GM19455 (cell line): ENCODE data around the gene CAST.

ENCODE experiments used
- ATAC-seq: cut with Tn5 transposase; IDR thresholded peaks from one replicate; pipeline ENCODE4 v1.9.1; 2021; ENCODE audit not compliant: unreplicated experiment

Gene CAST

DNA sequence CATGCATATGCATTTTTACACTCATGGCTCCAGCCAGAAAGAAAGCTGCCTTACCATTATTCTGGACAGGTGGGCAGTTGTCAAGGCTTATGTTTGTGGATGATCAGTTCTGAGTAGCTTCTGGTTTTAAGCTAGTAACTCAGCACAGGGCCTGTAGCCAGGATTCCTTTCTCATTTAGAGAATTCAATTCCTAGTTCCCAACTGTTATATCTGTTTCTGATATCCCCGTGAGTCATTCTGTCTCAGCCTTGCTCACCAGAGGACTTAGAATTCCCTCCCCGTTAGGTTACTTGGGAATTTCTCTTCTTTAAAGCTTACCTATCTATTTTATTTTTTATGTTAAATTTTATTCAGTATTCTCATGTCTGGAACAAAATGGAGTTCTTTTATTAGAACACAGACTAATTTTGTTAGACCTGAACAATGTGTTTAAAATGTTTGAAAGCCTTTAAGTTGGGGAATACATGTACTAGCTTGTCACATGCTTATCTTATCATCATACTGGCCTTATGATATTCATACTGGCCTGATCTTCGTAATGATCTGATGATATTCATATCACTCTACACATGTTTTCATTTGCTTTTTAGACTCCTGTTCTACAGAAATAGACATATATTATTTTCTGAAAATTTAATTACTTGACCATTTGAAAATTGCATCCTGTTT, 47.1 kb downstream of the CAST start:
- ATAC-seq = no peak

DNA sequence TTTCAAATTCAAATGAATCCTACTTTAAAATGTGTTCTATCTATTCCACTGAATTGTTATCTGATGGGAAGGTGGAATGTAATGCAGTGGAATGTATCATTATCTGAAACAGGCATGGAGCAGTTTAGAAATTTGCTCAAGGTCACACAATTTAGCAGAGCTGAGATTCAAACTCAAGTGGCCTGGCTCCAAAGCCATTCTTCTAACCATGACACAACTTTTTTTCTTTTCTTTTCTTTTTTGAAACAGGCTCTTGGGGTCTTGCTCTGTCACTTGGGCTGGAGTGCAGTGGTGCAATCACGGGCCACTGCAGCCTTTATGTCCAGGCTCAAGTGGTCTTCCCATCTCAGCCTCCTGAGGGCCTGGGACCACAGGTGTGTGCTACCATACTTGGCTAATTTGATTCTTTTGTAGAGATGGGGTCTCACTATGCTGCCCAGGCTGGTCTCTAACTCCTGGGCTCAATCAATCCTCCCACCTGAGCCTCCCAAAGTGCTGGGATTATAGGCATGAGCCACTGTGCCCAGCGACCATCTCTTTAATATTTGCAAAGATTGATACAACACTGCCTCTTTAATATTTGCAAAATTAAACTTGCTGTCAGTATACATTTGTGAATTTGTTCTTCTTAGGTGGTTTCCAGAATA, 50.0 kb downstream of the CAST start:
- no peak for ATAC-seq

DNA sequence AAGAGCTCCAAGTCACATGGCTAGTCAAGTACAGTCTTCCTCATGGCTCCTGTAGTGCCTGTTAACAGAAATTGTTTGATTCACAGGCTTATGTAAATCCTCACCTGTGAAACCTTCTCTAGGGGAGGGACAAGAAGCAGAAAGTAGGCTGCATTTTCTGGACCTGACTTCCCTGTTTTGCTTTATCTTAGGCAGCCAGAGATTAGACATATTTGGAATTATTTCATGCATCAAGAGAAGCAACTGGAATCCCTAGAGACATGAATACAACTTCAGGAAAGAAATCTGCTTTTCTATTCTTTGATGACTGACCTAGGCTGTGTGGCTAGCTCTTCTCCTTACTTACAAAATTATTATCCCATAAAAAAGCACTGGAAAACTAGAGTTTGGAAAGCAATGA, 52.3 kb downstream of the CAST start:
- no peak for ATAC-seq

DNA sequence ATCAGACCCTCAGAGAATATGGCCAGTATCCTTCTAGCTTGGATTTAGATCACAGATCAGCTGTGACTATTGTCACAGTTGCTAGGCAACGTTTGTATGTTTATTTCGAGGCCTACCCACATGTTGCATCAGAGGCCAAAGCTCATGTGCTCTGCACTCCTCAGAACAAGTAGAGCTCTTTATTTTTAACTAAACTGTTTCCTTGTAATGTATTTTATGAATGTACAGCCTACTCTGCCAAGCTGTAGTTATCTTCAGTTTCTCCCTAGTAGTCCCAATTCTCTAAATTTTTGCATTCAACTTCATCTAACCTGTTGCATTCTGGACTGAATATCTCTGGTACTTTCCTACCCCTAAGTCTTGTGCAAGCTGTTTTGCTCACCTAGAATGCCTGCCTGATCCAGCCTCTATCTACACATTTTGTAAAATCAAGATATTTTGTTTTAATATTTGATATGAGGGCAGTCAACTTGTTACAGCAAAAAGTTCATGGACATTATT, 52.8 kb downstream of the CAST start:
- no peak for ATAC-seq

DNA sequence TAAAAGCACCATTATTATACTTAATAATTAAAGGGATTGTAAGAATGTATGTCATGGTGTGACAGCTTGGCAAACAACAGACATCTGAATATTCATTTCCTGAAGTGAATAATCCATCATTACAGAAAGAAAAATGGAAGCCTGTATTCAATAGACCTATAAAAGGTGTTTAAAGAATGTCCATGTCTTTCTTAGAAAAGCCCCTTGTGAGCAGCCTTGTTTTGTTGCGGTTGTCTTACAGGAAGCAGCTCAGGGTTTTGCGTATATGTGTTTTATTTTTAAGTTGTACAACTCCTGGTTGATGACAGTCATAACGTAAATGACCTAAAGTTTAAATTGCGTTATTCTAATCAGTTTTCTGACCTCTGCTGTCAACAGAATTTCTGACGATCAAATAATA, 53.8 kb downstream of the CAST start:
- no peak for ATAC-seq

DNA sequence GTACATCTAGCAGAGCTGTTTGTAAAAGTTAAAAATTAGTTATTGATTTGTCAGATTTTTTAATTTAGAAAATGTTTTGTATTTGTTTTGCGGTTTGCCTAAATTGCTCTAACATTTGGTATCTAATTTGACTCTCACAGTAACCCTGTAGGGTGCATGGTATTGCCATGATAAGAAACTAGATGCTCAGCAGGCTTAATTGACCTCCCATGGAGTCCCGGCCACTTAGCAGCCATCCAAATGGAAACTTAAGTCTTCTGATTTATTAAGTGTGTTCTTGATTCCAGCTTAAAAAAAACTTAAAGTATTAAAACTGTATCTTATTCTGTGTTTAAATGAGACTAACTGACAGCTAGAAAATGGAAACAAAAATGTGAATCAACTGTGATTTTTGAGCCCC, 54.5 kb downstream of the CAST start:
- no peak for ATAC-seq

DNA sequence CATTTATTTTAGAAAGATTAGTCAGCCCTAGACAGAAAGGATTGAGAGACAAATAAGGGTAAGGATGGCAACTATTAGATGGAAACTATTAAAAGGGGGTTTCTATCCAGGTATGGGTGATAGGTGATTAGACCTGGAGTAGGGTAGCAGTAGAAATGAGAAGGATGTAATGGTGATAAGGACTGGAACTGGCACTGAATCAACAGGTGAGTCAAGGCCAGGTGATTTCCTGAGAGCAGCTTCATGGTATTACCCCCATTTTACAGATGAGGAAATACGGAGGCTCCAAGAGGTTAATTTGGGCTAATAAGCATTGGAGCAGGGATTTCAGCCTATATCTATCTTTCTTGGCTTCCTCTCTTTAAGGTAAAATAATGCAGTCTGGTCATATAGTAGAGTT, 55.7 kb downstream of the CAST start:
- no peak for ATAC-seq

DNA sequence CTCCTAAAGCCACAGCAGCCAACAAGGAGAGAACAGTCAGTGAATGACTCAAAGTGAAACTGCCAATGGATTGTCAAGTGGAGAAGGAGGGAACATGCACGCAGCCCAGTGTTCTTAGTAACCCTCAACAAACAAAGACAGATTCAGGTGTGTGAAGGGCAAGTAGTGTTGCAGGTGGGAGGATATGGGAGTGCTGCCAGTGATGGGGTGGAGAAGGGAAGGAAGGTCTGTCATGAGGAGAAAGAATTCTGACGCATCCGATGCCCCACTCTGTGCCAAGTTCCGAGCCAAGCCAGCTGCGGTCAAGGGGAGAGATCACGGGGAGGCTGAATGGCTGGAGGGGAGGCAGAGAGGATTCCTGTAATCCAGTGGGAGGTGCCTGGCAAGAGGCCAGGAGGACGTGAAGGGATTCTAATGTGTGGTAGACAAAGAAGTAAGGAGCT, 56.5 kb downstream of the CAST start:
- ATAC-seq = no peak

DNA sequence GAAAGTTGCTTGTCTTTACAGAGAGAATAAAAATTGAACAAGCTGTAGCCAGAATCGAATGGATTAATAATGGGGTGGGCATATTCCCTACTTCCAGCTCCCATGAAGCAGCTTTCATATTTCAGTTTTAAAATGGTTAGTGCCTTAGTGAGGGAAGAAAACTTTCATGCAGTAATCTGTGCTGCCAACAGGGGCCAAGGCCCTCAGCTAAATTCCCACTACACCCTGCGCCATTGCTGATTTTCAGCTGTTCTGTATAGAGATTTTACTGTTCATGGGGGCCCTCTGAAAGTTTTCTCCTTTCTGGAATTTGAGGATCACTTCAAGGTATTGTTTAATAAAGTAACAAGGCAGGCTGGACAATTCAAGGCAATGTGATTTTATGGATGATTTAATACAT, 58.2 kb downstream of the CAST start:
- ATAC-seq = no peak

DNA sequence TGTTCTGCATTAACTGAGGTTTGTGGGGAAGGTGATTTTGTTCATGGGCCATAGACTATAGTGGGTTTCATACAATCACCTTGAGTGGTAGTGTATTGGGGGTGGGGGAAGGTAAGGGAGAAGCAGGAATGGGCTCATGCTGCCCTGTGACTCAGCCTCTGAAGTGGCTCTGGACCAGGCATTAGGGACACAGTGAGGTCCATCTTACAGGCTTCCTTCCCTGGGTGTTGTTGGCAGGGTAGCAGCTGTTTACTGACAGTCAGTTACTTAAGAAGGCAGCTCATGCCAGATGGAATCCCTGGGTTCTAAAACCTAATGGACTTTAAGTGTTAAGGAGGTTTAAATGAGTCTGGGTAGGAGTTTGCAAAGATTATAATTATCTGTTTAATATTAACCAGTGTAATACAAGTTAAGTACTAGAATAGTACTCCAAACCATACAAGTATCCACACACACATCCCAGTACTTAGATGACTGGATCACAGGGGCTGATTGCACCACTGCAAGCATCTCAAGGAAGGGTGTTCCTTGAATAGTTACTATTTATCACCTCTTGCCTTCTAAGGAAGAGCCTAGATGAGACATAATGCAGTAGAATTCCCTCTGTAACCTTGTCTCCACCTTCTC, 59.3 kb downstream of the CAST start:
- no peak for ATAC-seq

DNA sequence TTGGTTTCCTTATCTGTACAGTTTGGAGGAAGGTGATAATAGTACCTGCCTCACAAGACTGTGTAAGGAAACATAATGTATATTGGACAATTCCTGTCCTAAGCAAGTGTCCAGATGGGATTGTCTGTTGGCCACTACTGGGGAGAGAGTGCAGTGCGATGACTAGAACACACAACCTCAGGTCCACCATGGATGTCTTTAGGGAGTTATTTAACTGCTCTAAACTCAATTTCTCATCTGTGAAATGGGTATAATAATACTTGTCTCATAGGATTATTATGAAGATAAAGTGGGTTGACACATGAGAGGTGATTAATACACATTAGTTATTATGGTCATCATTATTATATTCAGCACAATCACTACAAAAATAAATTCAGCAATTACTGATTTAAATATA, 63.1 kb downstream of the CAST start:
- no peak for ATAC-seq

DNA sequence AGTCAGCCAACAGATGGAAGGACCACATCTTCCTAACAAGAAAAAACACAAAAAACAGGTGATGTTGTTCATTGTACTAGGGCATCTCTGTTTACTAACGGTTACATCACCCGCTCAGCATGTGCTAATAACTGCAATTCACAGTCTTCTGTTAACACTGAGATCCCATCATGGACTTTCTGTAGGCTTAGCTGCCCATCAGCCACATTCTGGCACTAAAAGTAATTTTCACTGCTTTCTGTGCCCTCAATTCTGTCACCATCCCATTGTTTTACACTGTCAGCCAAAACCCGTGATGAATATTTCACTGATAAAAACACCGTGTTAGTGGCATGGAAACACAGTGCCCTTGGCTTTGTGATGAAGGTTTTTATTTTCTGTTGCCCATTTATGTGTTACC, 64.6 kb downstream of the CAST start:
- no peak for ATAC-seq

DNA sequence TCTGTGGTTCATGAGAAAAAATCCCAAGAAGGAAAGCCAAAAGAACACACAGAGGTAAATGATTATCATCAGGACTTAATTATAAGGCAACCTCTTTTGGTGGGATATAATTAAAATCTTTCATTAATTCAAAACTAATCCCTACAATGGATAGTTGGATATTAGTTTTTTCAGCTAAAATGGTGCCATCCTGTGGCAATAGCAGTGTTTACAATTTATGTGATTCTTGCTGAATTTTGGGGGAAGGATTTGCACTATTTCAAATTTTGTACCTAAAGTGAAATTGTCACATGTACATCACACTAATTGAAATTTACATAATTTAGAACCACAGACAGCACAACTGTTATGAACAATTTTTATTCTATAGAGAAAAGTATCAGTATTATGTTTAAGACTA, 67.0 kb downstream of the CAST start:
- no peak for ATAC-seq

DNA sequence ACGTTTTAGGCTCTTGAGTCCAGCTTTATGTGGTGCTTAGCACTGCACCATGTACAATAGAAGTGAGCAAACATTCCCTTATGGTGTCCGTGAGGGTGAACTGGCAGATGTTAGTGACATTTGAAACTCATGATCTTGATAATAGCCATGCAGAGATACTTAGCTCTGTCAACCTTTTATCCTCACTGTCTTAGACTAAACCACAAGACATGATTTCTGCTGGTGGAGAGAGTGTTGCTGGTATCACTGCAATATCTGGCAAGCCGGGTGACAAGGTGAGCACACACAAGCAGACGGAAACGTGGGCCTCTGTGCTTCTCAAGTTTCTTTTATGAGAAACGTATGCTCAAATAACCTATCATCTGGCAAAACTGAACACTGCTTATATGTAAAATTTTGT, 68.4 kb downstream of the CAST start:
- ATAC-seq = no peak

DNA sequence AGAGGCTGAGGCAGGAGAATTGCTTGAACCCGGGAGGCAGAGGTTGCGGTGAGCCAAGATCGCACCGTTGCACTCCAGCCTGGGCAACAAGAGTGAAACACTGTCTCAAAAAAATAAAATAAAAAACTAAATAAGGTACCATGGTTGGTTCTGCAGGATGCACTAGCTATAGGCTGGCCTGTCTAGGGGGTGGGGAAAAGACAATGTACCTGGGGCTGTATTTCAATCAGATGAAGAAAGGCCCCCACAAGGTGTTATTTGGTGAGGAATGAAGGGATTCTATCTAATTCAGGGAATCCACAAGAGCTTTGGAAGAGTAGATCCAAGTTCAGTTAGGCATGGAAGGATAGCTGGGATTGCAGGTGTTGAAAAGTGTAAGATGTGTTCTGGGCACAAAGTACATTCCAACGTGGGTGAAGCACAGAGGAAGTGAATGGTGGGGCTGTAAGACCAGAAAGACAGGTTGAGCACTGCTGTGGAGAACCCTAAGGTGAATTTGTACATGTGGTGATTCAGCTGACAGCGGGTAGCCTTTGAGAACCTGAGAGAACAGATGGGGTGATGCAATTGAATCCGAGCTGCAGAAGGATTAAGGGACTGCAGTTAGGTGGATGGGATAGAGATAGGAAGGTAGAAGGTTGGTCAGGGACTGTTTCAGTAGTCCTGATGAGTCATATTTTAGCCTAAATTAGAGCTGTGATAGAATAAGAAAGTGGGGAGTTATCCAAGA, 71.8 kb downstream of the CAST start:
- ATAC-seq = no peak

DNA sequence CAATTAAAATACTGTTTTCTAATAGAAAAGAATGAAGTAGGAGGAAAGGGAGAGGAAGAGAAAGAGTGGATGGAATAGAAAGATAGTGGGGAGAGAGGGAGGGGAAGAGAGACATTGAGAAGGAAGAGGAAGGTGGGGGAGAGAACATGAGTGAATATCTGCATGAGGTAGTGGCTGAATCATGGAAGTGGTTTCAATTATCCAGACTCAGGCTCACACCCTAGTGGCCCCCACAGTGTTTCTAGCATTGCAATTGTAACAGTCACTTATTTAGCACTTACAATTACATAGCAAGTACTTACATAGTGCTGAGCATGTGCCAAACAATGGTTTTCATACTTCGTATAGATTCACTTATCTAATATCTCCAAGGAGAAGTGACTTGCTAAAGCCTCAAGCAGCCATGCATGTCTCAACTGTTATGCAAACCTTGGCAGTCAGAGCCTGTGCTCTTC, 72.7 kb downstream of the CAST start:
- no peak for ATAC-seq

DNA sequence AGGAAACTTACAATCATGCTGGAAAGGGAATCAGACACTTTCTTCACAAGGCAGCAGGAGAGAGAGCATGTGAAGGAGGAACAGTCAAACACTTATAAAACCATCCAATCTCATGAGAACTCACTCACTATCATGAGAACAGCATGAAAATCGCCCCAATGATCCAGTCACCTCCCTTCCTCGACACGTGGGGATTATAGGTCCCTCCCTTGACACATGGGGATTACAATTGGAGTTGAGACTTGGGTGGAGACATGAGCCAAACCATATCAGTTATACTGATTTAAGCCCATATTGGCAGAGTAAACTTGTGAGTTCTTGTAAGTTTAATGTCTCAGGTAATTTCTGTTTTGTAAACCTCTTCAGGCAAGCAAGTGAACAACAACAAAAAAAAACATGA, 74.8 kb downstream of the CAST start:
- ATAC-seq = no peak

DNA sequence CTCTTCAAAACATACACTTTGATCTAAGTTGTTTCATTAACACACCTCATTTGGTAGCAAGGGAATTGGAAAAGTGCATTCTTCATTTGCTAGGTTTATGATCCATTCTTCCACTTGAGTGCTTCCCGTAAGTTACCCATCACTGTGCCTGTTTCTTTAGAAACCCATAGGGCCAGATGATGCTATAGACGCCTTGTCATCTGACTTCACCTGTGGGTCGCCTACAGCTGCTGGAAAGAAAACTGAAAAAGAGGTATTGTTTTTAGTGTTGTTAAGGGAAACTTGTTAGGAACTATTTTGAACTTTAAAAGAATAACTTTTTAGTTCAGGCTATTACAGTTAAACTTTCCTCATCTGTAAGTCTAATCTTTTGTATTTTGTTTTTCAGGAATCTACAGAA, 78.9 kb downstream of the CAST start:
- ATAC-seq = no peak

DNA sequence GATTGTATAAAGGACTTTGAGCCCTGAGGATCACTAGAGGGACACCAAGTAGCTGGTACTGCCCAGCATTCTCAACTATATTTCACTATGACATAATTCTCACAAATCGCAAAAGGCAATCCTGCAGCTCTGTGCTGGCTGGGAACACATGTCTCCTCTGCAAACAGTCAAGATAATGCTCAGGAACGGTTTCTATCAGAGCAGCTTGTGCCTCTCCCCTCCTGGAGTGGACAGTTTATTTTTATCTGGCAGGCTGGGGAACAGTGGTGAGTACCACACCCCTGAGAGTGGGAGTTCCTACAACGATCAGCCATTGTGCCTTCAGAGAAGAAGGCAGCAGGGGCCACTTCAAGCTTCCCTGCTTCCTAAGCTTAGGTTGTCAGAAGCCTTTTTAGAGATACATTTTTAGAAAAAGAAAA, 79.7 kb downstream of the CAST start:
- ATAC-seq = no peak

DNA sequence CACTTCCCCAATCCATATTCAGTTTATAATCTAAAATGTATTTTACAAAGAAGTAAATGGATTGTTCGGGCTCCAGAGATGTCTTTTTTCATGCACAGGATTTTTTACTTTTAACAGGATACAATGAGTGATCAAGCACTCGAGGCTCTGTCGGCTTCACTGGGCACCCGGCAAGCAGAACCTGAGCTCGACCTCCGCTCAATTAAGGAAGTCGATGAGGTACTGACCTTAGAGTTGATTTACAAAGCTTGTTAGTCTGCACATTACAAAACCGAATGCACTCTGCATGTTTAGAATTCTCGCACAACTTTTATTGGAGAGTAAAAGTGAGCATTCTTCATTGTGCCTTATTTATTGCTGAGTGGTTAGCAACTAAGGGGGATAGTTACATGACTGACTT, 80.4 kb downstream of the CAST start:
- ATAC-seq = no peak

DNA sequence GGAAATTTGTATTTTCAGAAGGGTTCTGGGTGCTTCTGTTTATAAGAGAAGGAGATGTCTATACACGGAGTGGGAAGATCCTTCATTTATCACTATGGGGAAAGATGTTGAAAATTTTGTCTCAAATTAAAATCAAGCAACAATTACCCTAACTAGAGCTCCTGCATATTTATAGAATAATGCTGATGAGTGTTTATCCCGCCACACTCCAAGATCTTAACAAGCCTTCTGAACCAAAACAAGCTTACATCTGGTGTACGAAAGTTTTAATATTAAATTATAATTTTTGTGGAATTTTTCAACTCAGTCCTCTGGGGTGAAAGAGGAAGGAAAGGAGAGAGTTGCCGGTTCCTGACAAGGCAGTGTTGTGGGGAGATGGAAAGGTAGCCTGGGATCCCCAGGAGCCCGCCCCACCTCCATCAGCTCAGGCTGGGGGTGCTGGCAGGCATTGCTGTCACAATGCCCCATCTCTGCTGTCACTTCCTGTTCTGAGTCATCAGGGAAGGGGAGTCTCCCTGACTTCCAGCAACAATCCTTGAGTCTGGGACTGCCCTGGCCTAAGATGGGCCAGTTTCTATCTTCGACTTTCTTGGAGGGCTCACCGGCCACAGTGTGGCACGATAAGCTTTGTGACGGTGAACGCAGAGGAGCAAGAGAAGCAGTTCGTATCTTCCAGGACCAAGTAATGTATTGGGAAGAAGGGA, 81.0 kb downstream of the CAST start:
- no peak for ATAC-seq
